ENCODE measurements around the gene U2AF2. TPM values are rescaled to one million over a fixed set of nuclear protein-coding genes. Genes with fewer than 3 reads are reported as not detected.

Gene U2AF2
- total RNA-seq, 1 experiment from 2014 or later, result 545 TPM

GRCh38 chr19:55621673-55622231 lies 33.1 kb upstream of the U2AF2 start:
- no peaks in the 10 kb centered on the region for H3K27me3 ChIP-seq (ENCODE audit: control insufficient read depth, insufficient read depth, low read length)
- intact Hi-C loops (cut with micrococcal nuclease; ENCODE audit: unreplicated experiment), result no loop called here
- in situ Hi-C loops (cut with HindIII; ENCODE audit: low pct_unique_long_range_greater_than_20kb, low sequenced_read_pairs), result no loop called here
- no peak for DNase-seq (ENCODE audit: low read depth, low spot score)
- no peak overlapping the region for H3K27ac ChIP-seq (ENCODE audit: low read length)
- H3K36me3 ChIP-seq (ENCODE audit: control insufficient read depth, insufficient read depth, low read length), result no peaks in the 10 kb centered on the region
- ChIA-PET CTCF (no interaction called here), POLR2A (no interaction called here)
- no peaks in the 10 kb centered on the region for H3K9me3 ChIP-seq (ENCODE audit: control insufficient read depth, insufficient read depth, low read depth, low read length)
- ATAC-seq, result no peak
- H3K4me3 ChIP-seq (ENCODE audit: low read depth in 2 of 2, low read length in 2 of 2), result no peak overlapping the region
- 0 out of 2 replicates have a peak, but pooled peaks cover 3% of the 10 kb centered on the region for H3K4me1 ChIP-seq (ENCODE audit: control insufficient read depth, insufficient read depth, low read length)
- no TSS peak for BruUV-seq (replicated peaks)
- no peak for TF ChIP-seq SIN3A (IDR thresholded peaks at IDR 0.05; ENCODE audit: borderline replicate concordance, insufficient read depth, low read depth, low read length)
- no peak for TF ChIP-seq REST (IDR thresholded peaks at IDR 0.05; ENCODE audit: insufficient read depth in 1 of 2, low read depth in 2 of 2, low read length in 1 of 2)
- no peak for TF ChIP-seq CTCF (IDR thresholded peaks at IDR 0.05)
- TF ChIP-seq POLR2AphosphoS5 (IDR thresholded peaks at IDR 0.05; ENCODE audit: low read depth, low read length), result no peak
- TF ChIP-seq TCF7L2 (IDR thresholded peaks at IDR 0.05; ENCODE audit: low read depth, low read length), result no peak

- H3K9me3 ChIP-seq (ENCODE audit: control insufficient read depth, insufficient read depth, low read depth, low read length), result no peaks in the 10 kb centered on the region
- in situ Hi-C loops (cut with HindIII; ENCODE audit: low pct_unique_long_range_greater_than_20kb, low sequenced_read_pairs) (no loop called here), intact Hi-C loops (cut with micrococcal nuclease; ENCODE audit: unreplicated experiment) (no loop called here)
- no peak for TF ChIP-seq TCF7L2 (IDR thresholded peaks at IDR 0.05; ENCODE audit: low read depth, low read length)
- TF ChIP-seq SIN3A (IDR thresholded peaks at IDR 0.05; ENCODE audit: borderline replicate concordance, insufficient read depth, low read depth, low read length), result no peak
- no peak for TF ChIP-seq POLR2AphosphoS5 (IDR thresholded peaks at IDR 0.05; ENCODE audit: low read depth, low read length)
- TF ChIP-seq REST (IDR thresholded peaks at IDR 0.05; ENCODE audit: insufficient read depth in 1 of 2, low read depth in 2 of 2, low read length in 1 of 2), result no peak
- no peak for TF ChIP-seq CTCF (IDR thresholded peaks at IDR 0.05)
- DNase-seq (ENCODE audit: low read depth, low spot score), result no peak
- H3K36me3 ChIP-seq (ENCODE audit: control insufficient read depth, insufficient read depth, low read length), result no peaks in the 10 kb centered on the region
- no peak for ATAC-seq
- POLR2A ChIA-PET, result no interaction called here
- 0 out of 2 replicates have a peak, but pooled peaks cover 3% of the 10 kb centered on the region for H3K4me1 ChIP-seq (ENCODE audit: control insufficient read depth, insufficient read depth, low read length)
- no peaks in the 10 kb centered on the region for H3K27me3 ChIP-seq (ENCODE audit: control insufficient read depth, insufficient read depth, low read length)
- CTCF ChIA-PET, result no interaction called here
- no TSS peak for BruUV-seq (replicated peaks)
- no peak overlapping the region for H3K27ac ChIP-seq (ENCODE audit: low read length)
- no peak overlapping the region for H3K4me3 ChIP-seq (ENCODE audit: low read depth in 2 of 2, low read length in 2 of 2)
Measured at GRCh38 chr19:55622242-55622969, 32.4 kb upstream of the U2AF2 start.
